GM19239 (cell line): ENCODE results near the gene NR1D1.

Experiments
- DNase-seq: peaks from one replicate; pipeline ENCODE4 v3.0.0; 2011; ENCODE audit warnings: low spot score; ENCODE audit not compliant: insufficient read length
- FAIRE-seq: peaks from 2 replicates; lab custom pipeline; 2011; peaks lifted over from hg19 to GRCh38; lab: Jason Lieb, UNC

The NR1D1 gene

GRCh38 chr17:40112191-40112711, 11.9 kb upstream of the NR1D1 start:
- DNase-seq (no peak), FAIRE-seq (no peak)

GRCh38 chr17:40111221-40112128, 11.1 kb upstream of the NR1D1 start:
- FAIRE-seq, result peak; percentile 87
- peak; percentile 67 for DNase-seq

DNA sequence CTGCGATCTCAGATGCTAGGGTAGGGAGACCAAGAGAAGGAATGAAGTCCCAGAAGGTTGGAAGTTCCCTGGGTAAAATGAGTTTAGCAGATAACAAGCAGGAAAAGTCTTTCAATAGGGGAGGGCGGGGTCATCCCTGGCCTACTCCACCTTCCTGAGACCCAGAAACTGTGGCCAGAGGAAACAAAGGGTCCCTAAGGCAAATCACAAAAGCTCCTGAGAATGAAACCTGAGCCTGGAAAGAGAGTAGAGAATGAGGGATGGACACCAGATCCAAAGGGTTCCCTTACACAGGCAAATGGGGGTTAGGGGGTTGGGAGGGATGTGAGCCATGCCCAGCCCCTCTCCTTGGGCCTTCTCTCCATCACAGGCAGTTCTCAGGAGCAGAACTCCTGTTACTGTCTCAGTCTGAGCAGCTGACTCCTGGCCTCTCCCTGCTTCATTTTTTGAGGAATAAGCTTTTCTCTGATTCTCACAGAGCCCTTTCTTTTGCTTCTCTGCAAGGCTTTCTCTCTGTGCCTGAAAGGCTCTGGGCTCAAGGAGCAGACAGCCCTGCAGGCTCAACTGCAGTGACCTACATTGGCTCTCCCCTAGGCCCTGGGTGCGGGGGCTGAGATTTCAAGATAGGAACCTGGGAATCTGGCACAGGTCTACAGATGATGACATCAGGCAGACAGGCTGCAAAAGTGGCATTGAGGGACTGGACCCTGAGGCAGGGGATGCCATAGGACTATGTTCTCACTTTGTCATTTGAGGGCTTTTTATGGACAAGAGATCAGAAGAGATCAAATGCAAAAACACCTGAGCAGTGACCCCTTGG, 9.8 kb upstream of the NR1D1 start:
- no peak for DNase-seq
- FAIRE-seq, result no peak

DNA sequence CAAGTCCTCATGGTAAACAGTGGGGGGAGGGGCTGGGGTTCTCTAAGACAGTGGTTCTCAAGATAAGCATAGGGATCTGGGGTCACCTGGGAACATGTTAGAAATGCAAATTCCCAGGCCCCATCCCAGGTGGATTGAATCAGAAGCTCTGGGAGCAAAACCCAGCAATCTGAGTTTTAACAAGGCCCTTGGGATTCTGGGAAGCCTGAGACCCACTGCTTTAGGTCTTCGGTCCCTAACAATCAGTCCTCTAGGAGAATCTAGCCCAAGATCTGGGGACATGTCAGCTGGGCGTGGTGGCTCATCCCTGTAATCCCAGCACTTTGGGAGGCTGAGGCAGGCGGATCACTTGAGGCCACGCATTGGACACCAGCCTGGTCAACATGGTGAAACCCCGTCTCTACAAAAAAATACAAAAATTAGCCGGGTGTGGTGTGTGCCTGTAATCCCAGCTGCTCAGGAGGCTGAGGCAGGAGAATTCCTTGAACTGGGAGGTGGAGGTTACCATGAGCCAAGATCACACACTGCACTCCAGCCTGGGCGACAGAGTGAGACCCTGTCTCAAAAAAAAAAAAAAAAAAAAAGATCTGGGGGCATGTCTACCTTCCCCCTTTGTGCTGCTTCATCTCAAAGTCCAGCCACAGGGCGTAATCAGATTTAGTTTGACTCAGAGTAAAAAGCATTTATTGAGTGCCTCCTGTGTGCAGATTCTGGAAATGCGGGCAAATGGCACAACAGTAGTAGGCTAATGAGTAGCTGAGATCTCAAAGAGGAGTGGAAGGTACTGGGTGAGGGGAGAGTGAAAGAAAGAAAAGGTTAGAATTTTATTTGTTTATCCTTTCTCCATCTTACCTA, 8.8 kb upstream of the NR1D1 start:
- no peak for FAIRE-seq
- DNase-seq, result no peak

GRCh38 chr17:40107522-40108174, 7.3 kb upstream of the NR1D1 start:
- FAIRE-seq (peak; percentile 68), DNase-seq (no peak)

- DNase-seq (no peak), FAIRE-seq (no peak)
These were observed 6.6 kb upstream of the NR1D1 start for GRCh38 chr17:40106760-40107521.

- DNase-seq (no peak), FAIRE-seq (no peak)
These were observed 5.7 kb upstream of the NR1D1 start for GRCh38 chr17:40105861-40106759.

DNA sequence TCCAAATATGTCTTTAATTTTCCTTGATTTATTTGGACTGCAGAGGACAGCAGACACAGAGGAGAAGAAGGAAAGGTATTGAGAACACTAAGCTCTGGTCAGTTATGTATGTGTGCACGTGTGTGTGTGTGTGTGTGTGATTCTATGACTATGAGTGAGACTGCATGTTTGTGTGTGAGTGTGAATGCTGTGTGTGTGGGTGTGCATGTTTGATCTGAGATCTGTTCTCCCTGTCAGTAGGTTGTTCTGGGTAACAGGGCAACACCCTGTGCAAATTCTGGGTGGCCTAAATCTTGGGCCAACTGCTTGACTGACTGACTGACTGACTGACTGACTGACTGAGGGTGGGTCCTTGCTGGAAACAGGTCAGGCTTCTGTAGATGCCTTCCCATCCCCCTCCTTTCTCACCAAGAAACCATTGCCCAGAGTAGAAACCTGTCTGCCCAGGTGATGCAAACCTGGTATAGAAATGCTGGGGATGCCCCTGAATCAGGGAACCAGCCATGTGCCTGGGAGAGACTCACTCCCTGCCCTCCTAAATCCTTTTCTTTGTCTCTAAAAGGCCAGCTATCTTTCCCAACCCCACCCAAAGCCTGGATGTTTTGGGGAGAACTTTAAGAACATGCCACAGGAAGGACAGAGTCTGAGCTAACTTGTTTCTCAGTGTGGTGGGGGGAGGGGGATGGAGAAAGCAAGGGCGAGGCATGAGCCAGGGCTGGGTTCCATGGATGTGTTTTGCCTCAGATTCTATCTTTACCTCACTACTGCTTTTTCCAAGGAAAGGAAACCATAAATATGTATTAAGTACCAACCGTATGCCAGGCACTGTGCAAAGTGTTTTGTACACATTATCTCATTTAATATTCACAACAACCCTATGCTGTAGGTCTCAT, 4.5 kb upstream of the NR1D1 start:
- no peak for FAIRE-seq
- DNase-seq, result no peak

- no peak for DNase-seq
- no peak for FAIRE-seq
These were observed 3.3 kb upstream of the NR1D1 start for GRCh38 chr17:40103688-40104087.

GRCh38 chr17:40103071-40103661, 2.8 kb upstream of the NR1D1 start:
- no peak for DNase-seq
- no peak for FAIRE-seq

GRCh38 chr17:40101367-40102210, 1.2 kb upstream of the NR1D1 start:
- no peak for DNase-seq
- no peak for FAIRE-seq

- peak; percentile 86 for FAIRE-seq
These were observed 429 bp upstream of the NR1D1 start for GRCh38 chr17:40100669-40101366.

GRCh38 chr17:40099619-40100418, 570 bp downstream of the NR1D1 start:
- FAIRE-seq, result no peak
- DNase-seq, result no peak

More at GRCh38 chr17:40100669-40101366, 429 bp upstream of the NR1D1 start:
- DNase-seq, result peak; percentile 48
